Brain microvascular endothelial cell (primary cell): ENCODE measurements around the gene TRIM34.

Experiments
- DNase-seq: peaks from one replicate; pipeline ENCODE4 v3.0.0-alpha.2; 2020
- H3K27ac ChIP-seq: fragments of 250-450 bp; sonication (Bioruptor Pico); 2 replicates; pipeline ENCODE4 v1.5.1; 2020; ENCODE audit warnings: mild to moderate bottlenecking, moderate library complexity
- H3K27me3 ChIP-seq: fragments of 250-450 bp; sonication (Bioruptor Pico); replicated peaks from 2 replicates; pipeline ENCODE4 v1.5.1; 2020; ENCODE audit warnings: mild to moderate bottlenecking
- H3K36me3 ChIP-seq: fragments of 250-450 bp; sonication (Bioruptor Pico); replicated peaks from 2 replicates; pipeline ENCODE4 v1.5.1; 2020; ENCODE audit warnings: mild to moderate bottlenecking
- H3K4me3 ChIP-seq: 2 replicates; pipeline ENCODE4 v1.5.1; 2011; ENCODE audit warnings: low read depth, mild to moderate bottlenecking, control low read depth, low read length, moderate library complexity
- CTCF ChIP-seq: IDR thresholded peaks from 2 replicates; pipeline ENCODE4 v1.5.1; 2011; ENCODE audit warnings: low read depth, mild to moderate bottlenecking, moderate library complexity, low read length, control low read depth, inconsistent platforms; ENCODE audit errors: missing control alignments
- in situ Hi-C: cut with HindIII; loops from 2 replicates; pipeline ENCODE4 v1.10.0; 2017; ENCODE audit warnings: low sequenced_read_pairs, low pct_ligation_motif_present

TRIM34 gene

GRCh38 chr11:5625281-5625680 is 480 bp downstream of the TRIM34 start:
- H3K36me3 ChIP-seq: no peaks in the 10 kb centered on the region
- H3K27me3 ChIP-seq: no peaks in the 10 kb centered on the region
- no peak for TF ChIP-seq CTCF
- no peak for DNase-seq
- peak overlapping the region; percentile 65 for H3K4me3 ChIP-seq
- in situ Hi-C loops: no loop called here
- no peak overlapping the region for H3K27ac ChIP-seq

DNA sequence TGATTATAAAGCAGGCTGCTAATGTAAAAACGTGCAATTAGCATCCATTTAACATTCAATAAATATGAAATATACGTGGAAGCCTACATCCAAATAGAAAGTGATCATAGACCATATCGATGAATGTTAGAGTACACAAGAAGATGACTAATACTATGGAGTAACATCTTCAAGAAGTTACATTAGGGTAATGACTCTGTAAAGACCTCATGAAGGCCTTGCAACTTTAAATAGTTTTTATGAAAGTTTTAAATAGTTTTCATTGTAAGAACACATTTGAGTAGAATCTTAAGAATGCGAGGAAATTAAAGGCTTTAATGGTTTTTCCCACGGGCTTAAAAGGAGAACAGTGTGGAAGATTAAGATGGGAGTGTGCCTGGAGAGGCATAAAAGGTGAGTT is 1.4 kb downstream of the TRIM34 start:
- H3K27me3 ChIP-seq: no peaks in the 10 kb centered on the region
- no peak for DNase-seq
- in situ Hi-C loops: no loop called here

DNA sequence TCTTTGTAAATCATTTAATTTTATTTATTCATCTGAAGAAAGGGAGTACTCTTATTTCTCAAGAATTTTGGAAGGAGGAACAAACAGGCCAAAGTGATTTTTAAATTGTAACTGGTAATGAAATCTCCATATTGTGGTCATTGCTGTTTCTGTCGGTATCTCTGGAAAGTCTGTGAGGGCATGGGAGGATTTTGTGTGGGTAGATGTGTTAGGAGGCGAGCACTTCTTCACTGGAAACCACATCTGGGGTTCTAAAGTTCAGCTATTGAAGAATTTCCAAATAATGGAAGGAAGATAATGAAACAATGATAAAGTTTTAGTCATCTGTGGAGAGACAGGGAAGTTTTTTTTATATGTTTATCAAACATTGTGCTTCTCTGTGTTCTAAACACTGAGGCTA is 6.6 kb downstream of the TRIM34 start:
- Histone ChIP-seq H3K36me3 (no peaks in the 10 kb centered on the region), H3K4me3 (no peak overlapping the region), H3K27me3 (no peaks in the 10 kb centered on the region), H3K27ac (no peak overlapping the region)
- DNase-seq: no peak
- no peak for TF ChIP-seq CTCF
- in situ Hi-C loops: no loop called here

More for the DNA sequence above, 1.4 kb downstream of the TRIM34 start:
- Histone ChIP-seq H3K36me3 (no peaks in the 10 kb centered on the region), H3K4me3 (no peak overlapping the region), H3K27ac (no peak overlapping the region)
- TF ChIP-seq CTCF: no peak

GRCh38 chr11:5631969-5632635 is 7.3 kb downstream of the TRIM34 start:
- DNase-seq: no peak
- Histone ChIP-seq H3K27me3 (no peaks in the 10 kb centered on the region), H3K4me3 (no peak overlapping the region), H3K27ac (no peak overlapping the region), H3K36me3 (no peaks in the 10 kb centered on the region)
- in situ Hi-C loops: no loop called here
- TF ChIP-seq CTCF: no peak

- Histone ChIP-seq H3K4me3 (no peak overlapping the region), H3K27me3 (no peaks in the 10 kb centered on the region), H3K27ac (no peak overlapping the region), H3K36me3 (no peaks in the 10 kb centered on the region)
- no peak for TF ChIP-seq CTCF
- no peak for DNase-seq
- in situ Hi-C loops: no loop called here
Measured at GRCh38 chr11:5639953-5640352, 15.2 kb downstream of the TRIM34 start.

DNA sequence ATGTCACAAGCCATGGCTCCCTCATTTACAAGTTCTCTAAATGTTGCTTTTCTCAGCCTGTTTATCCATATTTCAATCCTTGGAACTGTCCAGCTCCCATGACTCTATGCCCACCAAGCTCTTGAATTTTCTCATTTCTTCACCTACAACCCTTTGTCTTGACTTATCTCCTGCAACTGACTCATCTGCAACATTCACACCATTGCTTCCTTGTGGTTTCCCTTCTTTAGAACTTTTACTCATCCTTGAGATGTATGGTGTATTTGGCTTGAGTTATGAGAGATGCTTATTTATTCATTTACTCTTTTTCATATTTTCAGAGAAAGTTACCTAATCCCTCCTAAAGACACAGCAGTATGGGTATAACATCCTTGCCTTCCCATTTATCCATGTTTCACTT is 18.8 kb downstream of the TRIM34 start:
- in situ Hi-C loops: no loop called here
- DNase-seq: no peak
- TF ChIP-seq CTCF: no peak
- Histone ChIP-seq H3K27me3 (no peaks in the 10 kb centered on the region), H3K27ac (no peak overlapping the region), H3K4me3 (no peak overlapping the region), H3K36me3 (no peaks in the 10 kb centered on the region)
